GM23338 (cell line): ENCODE data around the gene AHCY.

Experiments used
- CREB1 ChIP-seq: fragments of 250-450 bp; sonication (Bioruptor Pico); IDR thresholded peaks from 2 replicates; pipeline ENCODE4 v1.5.0; 2020; ENCODE audit warnings: low read depth, mild to moderate bottlenecking, moderate library complexity
- EZH2 ChIP-seq: fragments of 200-600 bp; sonication (generic); IDR thresholded peaks from one replicate; pipeline ENCODE4 v1.8.0; 2017; ENCODE audit warnings: antibody characterized with exemption, mild to moderate bottlenecking, low read depth; ENCODE audit not compliant: unreplicated experiment
- EZH2phosphoT487 ChIP-seq: fragments of 200-600 bp; sonication (generic); IDR thresholded peaks from one replicate; pipeline ENCODE4 v1.8.1; 2018; ENCODE audit warnings: antibody characterized with exemption; ENCODE audit not compliant: unreplicated experiment
- JUNB ChIP-seq: IDR thresholded peaks from one replicate; pipeline ENCODE4 v1.6.1; 2016; ENCODE audit warnings: antibody characterized with exemption; ENCODE audit not compliant: unreplicated experiment
- POLR2AphosphoS5 ChIP-seq: IDR thresholded peaks from 2 replicates; pipeline ENCODE4 v1.6.1; 2016; ENCODE audit warnings: antibody characterized with exemption, low read depth
- STAT1 ChIP-seq: IDR thresholded peaks from one replicate; pipeline ENCODE4 v1.6.1; 2016; ENCODE audit warnings: antibody characterized with exemption; ENCODE audit not compliant: unreplicated experiment
- TF ChIP-seq, protein P1 (sequence below), 2 experiments: fragments of 200-600 bp in 1 of 2; sonication (generic) in 1 of 2; conservative IDR thresholded peaks; 2 replicates each; pipeline versions ENCODE4 v1.5.1 to v1.6.1; 2016 to 2017; ENCODE audit warnings: antibody characterized with exemption in 2 of 2, low read depth in 2 of 2, mild to moderate bottlenecking in 2 of 2, moderate library complexity in 1 of 2
- TF ChIP-seq, protein P2 (sequence below): IDR thresholded peaks from one replicate; pipeline ENCODE4 v1.6.1; 2018; ENCODE audit warnings: antibody characterized with exemption; ENCODE audit not compliant: unreplicated experiment
- TF ChIP-seq, protein P3 (sequence below): IDR thresholded peaks from 2 replicates; pipeline ENCODE4 v1.6.1; 2016; ENCODE audit warnings: antibody characterized with exemption
- TF ChIP-seq, protein P4 (sequence below): fragments of 250-450 bp; sonication (Bioruptor Pico); IDR thresholded peaks from 2 replicates; pipeline ENCODE4 v1.5.0; 2020; ENCODE audit warnings: mild to moderate bottlenecking, moderate library complexity

DNA sequence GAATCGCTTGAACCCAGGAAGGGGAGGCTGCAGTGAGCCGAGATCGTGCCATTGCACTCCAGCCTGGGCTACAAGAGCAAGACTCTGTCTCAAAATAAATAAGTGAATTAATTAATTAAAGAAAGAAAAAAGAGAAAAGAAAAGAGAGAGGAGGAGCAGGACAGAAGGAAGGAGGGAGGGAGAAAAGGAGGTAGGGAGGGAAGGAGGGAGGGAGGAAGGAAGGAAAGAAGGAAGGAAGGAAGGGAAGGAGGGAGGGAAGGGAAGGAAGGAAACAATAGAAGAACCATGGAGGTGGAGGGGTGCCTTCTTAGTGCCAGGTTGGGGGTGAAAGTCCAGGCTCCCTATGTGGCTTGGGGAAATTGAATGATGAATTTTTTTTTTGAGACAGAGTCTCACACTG is 6.5 kb upstream of the AHCY start:
- TF ChIP-seq, protein P1, sequence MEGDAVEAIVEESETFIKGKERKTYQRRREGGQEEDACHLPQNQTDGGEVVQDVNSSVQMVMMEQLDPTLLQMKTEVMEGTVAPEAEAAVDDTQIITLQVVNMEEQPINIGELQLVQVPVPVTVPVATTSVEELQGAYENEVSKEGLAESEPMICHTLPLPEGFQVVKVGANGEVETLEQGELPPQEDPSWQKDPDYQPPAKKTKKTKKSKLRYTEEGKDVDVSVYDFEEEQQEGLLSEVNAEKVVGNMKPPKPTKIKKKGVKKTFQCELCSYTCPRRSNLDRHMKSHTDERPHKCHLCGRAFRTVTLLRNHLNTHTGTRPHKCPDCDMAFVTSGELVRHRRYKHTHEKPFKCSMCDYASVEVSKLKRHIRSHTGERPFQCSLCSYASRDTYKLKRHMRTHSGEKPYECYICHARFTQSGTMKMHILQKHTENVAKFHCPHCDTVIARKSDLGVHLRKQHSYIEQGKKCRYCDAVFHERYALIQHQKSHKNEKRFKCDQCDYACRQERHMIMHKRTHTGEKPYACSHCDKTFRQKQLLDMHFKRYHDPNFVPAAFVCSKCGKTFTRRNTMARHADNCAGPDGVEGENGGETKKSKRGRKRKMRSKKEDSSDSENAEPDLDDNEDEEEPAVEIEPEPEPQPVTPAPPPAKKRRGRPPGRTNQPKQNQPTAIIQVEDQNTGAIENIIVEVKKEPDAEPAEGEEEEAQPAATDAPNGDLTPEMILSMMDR (conservative IDR thresholded peaks at IDR 0.05; ENCODE audit: low read depth in 2 of 2) = no peak
- TF ChIP-seq EZH2 (no peak), CREB1 (CRISPR knock-in tag) (no peak), POLR2AphosphoS5 (no peak), JUNB (no peak), EZH2phosphoT487 (no peak), STAT1 (no peak)
- TF ChIP-seq, protein P2, sequence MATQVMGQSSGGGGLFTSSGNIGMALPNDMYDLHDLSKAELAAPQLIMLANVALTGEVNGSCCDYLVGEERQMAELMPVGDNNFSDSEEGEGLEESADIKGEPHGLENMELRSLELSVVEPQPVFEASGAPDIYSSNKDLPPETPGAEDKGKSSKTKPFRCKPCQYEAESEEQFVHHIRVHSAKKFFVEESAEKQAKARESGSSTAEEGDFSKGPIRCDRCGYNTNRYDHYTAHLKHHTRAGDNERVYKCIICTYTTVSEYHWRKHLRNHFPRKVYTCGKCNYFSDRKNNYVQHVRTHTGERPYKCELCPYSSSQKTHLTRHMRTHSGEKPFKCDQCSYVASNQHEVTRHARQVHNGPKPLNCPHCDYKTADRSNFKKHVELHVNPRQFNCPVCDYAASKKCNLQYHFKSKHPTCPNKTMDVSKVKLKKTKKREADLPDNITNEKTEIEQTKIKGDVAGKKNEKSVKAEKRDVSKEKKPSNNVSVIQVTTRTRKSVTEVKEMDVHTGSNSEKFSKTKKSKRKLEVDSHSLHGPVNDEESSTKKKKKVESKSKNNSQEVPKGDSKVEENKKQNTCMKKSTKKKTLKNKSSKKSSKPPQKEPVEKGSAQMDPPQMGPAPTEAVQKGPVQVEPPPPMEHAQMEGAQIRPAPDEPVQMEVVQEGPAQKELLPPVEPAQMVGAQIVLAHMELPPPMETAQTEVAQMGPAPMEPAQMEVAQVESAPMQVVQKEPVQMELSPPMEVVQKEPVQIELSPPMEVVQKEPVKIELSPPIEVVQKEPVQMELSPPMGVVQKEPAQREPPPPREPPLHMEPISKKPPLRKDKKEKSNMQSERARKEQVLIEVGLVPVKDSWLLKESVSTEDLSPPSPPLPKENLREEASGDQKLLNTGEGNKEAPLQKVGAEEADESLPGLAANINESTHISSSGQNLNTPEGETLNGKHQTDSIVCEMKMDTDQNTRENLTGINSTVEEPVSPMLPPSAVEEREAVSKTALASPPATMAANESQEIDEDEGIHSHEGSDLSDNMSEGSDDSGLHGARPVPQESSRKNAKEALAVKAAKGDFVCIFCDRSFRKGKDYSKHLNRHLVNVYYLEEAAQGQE = no peak
- TF ChIP-seq, protein P3, sequence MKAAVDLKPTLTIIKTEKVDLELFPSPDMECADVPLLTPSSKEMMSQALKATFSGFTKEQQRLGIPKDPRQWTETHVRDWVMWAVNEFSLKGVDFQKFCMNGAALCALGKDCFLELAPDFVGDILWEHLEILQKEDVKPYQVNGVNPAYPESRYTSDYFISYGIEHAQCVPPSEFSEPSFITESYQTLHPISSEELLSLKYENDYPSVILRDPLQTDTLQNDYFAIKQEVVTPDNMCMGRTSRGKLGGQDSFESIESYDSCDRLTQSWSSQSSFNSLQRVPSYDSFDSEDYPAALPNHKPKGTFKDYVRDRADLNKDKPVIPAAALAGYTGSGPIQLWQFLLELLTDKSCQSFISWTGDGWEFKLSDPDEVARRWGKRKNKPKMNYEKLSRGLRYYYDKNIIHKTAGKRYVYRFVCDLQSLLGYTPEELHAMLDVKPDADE = no peak
- TF ChIP-seq, protein P4, sequence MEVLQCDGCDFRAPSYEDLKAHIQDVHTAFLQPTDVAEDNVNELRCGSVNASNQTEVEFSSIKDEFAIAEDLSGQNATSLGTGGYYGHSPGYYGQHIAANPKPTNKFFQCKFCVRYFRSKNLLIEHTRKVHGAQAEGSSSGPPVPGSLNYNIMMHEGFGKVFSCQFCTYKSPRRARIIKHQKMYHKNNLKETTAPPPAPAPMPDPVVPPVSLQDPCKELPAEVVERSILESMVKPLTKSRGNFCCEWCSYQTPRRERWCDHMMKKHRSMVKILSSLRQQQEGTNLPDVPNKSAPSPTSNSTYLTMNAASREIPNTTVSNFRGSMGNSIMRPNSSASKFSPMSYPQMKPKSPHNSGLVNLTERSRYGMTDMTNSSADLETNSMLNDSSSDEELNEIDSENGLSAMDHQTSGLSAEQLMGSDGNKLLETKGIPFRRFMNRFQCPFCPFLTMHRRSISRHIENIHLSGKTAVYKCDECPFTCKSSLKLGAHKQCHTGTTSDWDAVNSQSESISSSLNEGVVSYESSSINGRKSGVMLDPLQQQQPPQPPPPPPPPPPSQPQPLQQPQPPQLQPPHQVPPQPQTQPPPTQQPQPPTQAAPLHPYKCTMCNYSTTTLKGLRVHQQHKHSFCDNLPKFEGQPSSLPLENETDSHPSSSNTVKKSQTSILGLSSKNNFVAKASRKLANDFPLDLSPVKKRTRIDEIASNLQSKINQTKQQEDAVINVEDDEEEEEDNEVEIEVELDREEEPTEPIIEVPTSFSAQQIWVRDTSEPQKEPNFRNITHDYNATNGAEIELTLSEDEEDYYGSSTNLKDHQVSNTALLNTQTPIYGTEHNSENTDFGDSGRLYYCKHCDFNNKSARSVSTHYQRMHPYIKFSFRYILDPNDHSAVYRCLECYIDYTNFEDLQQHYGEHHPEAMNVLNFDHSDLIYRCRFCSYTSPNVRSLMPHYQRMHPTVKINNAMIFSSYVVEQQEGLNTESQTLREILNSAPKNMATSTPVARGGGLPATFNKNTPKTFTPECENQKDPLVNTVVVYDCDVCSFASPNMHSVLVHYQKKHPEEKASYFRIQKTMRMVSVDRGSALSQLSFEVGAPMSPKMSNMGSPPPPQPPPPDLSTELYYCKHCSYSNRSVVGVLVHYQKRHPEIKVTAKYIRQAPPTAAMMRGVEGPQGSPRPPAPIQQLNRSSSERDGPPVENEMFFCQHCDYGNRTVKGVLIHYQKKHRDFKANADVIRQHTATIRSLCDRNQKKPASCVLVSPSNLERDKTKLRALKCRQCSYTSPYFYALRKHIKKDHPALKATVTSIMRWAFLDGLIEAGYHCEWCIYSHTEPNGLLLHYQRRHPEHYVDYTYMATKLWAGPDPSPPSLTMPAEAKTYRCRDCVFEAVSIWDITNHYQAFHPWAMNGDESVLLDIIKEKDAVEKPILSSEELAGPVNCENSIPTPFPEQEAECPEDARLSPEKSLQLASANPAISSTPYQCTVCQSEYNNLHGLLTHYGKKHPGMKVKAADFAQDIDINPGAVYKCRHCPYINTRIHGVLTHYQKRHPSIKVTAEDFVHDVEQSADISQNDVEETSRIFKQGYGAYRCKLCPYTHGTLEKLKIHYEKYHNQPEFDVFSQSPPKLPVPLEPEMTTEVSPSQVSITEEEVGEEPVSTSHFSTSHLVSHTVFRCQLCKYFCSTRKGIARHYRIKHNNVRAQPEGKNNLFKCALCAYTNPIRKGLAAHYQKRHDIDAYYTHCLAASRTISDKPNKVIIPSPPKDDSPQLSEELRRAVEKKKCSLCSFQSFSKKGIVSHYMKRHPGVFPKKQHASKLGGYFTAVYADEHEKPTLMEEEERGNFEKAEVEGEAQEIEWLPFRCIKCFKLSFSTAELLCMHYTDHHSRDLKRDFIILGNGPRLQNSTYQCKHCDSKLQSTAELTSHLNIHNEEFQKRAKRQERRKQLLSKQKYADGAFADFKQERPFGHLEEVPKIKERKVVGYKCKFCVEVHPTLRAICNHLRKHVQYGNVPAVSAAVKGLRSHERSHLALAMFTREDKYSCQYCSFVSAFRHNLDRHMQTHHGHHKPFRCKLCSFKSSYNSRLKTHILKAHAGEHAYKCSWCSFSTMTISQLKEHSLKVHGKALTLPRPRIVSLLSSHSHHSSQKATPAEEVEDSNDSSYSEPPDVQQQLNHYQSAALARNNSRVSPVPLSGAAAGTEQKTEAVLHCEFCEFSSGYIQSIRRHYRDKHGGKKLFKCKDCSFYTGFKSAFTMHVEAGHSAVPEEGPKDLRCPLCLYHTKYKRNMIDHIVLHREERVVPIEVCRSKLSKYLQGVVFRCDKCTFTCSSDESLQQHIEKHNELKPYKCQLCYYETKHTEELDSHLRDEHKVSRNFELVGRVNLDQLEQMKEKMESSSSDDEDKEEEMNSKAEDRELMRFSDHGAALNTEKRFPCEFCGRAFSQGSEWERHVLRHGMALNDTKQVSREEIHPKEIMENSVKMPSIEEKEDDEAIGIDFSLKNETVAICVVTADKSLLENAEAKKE (CRISPR knock-in tag) = no peak
